ENCODE results near the gene TTLL1. TPM values are rescaled to one million over a fixed set of nuclear protein-coding genes. Genes with fewer than 3 reads are reported as not detected.

Gene TTLL1
- total and polyA plus RNA-seq, 9 of the 15 experiments (the other 6 are each of a cell fraction or from before 2014, with no cell fraction given) = 0.06 to 0.85 (median 0.17) TPM

GRCh38 chr22:43012390-43012789, 76.8 kb downstream of the TTLL1 start:
- intact Hi-C loops (cut with micrococcal nuclease) (no loop called here), in situ Hi-C loops (cut with MboI) (no loop called here)
- no peaks in the 10 kb centered on the region for H3K27me3 ChIP-seq (ENCODE audit: control insufficient read depth in 2 of 2, insufficient read depth in 2 of 2, low read length in 2 of 2)
- ChIA-PET CTCF (ENCODE audit: low intra/inter-chr PET ratio) (no interaction called here), POLR2A (interaction anchor here (2.4 kb wide), 1 partner anchor 49 kb away, joined by 6 read pairs; no protein-coding TSS in a partner anchor)
- no peak overlapping the region for H3K27ac ChIP-seq (ENCODE audit: extremely low read depth, low read depth, low read length)
- no peak for DNase-seq (ENCODE audit: extremely low read depth in 1 of 4, low spot score in 3 of 4)
- no peaks in the 10 kb centered on the region for H3K36me3 ChIP-seq (ENCODE audit: control insufficient read depth, insufficient read depth, low read length)
- 74% methylated on average over 6 of the region's 6 CpGs for WGBS (ENCODE audit: insufficient coverage, low coverage, missing lambda C conversion rate)
- peaks cover 54% of the 10 kb centered on the region for H3K79me2 ChIP-seq (ENCODE audit: control insufficient read depth, insufficient read depth, low read length)
- no peak overlapping the region for H2AFZ ChIP-seq (ENCODE audit: low read depth, low read length)
- no peak overlapping the region for H3K4me2 ChIP-seq (ENCODE audit: insufficient read depth, low read length)
- no peaks in the 10 kb centered on the region for H3K9me3 ChIP-seq (replicated peaks; ENCODE audit: control insufficient read depth, insufficient read depth, low read depth, low read length)
- peaks cover 25 to 26% of the 10 kb centered on the region in 2 experiments; a peak in 4 of 5 replicates for H3K4me1 ChIP-seq (replicated peaks in 1 of 2; ENCODE audit: control insufficient read depth in 2 of 2, insufficient read depth in 2 of 2, low read length in 2 of 2)
- BruUV-seq (replicated peaks) = no TSS peak
- H3K9ac ChIP-seq (ENCODE audit: insufficient read depth in 1 of 2, low read depth in 2 of 2, low read length in 2 of 2) = no peak overlapping the region
- FAIRE-seq = no peak
- H3K4me3 ChIP-seq = no peak overlapping the region
- H3K9me1 ChIP-seq (ENCODE audit: control insufficient read depth, insufficient read depth, low read length) = no peaks in the 10 kb centered on the region
- peaks cover 13% of the 10 kb centered on the region for H4K20me1 ChIP-seq (replicated peaks; ENCODE audit: control insufficient read depth, insufficient read depth, low read length)
- ATAC-seq = no peak
- TF ChIP-seq TFAP4 (CRISPR knock-in tag; IDR thresholded peaks at IDR 0.05; ENCODE audit: borderline replicate concordance) = no peak
- no peak for TF ChIP-seq RBM34 (IDR thresholded peaks at IDR 0.05; ENCODE audit: borderline replicate concordance, insufficient read depth, low read length)
- no peak for TF ChIP-seq PRMT5 (CRISPR knock-in tag; IDR thresholded peaks at IDR 0.05)
- TF ChIP-seq MLX (CRISPR knock-in tag; conservative IDR thresholded peaks at IDR 0.05) = no peak
- TF ChIP-seq FUS (optimal IDR thresholded peaks at IDR 0.05; ENCODE audit: low read depth, low read length) = no peak
- TF ChIP-seq ZBTB33 (CRISPR knock-in tag; IDR thresholded peaks at IDR 0.05) = no peak
- no peak for TF ChIP-seq ZNF395 (CRISPR knock-in tag; IDR thresholded peaks at IDR 0.05)
- no peak for TF ChIP-seq SRSF7 (optimal IDR thresholded peaks at IDR 0.05; ENCODE audit: low read depth, low read length)
- TF ChIP-seq DMBX1 (CRISPR knock-in tag; IDR thresholded peaks at IDR 0.05; ENCODE audit: borderline replicate concordance) = no peak
- TF ChIP-seq GTF2B (IDR thresholded peaks at IDR 0.05; ENCODE audit: extremely low read depth, insufficient read length) = no peak
- TF ChIP-seq AFF1 (IDR thresholded peaks at IDR 0.05; ENCODE audit: low read depth in 1 of 2, partially characterized antibody in 2 of 2) = no peak

Data from K562 (cell line).